Keratinocyte (primary cell): ENCODE measurements around the gene PNCK. TPM values are rescaled to one million over a fixed set of nuclear protein-coding genes. Genes with fewer than 3 reads are reported as not detected.

Experiments
- DNase-seq: peaks from one replicate; pipeline ENCODE4 v3.0.0-alpha.2; 2011; ENCODE audit warnings: low read depth, missing footprints, low spot score
- FAIRE-seq: peaks from 2 replicates; lab custom pipeline; 2011; peaks lifted over from hg19 to GRCh38; lab: Jason Lieb, UNC
- H2AFZ ChIP-seq: 2 replicates; pipeline ENCODE4 v1.6.0; 2012; ENCODE audit warnings: low read length, control low read depth, inconsistent platforms; ENCODE audit not compliant: control insufficient read depth
- H3K27ac ChIP-seq: 2 replicates; pipeline ENCODE4 v1.5.1; 2011; ENCODE audit warnings: low read length; ENCODE audit not compliant: control insufficient read depth, insufficient read depth
- H3K27me3 ChIP-seq: 3 replicates; pipeline ENCODE4 v1.6.0; 2011; ENCODE audit warnings: low read length; ENCODE audit not compliant: control insufficient read depth, insufficient read depth; ENCODE audit errors: extremely low read depth
- H3K36me3 ChIP-seq, 2 experiments: 2 replicates in 1 of 2; 3 replicates in 1 of 2; pipeline ENCODE4 v1.5.1; 2011; ENCODE audit warnings: low read length in 2 of 2, mild to moderate bottlenecking in 1 of 2; ENCODE audit not compliant: control insufficient read depth in 2 of 2, insufficient read depth in 2 of 2; ENCODE audit errors: extremely low read depth in 1 of 2
- H3K4me1 ChIP-seq: 3 replicates; pipeline ENCODE4 v1.5.1; 2011; ENCODE audit warnings: low read length; ENCODE audit not compliant: control insufficient read depth, insufficient read depth; ENCODE audit errors: extremely low read depth
- H3K4me2 ChIP-seq: 3 replicates; pipeline ENCODE4 v1.6.0; 2011; ENCODE audit warnings: low read depth, low read length; ENCODE audit not compliant: control insufficient read depth, insufficient read depth; ENCODE audit errors: extremely low read depth
- H3K4me3 ChIP-seq, 3 experiments: fragments of 200-600 bp in 1 of 3; sonication (generic) in 1 of 3; 2 replicates in 2 of 3; 3 replicates in 1 of 3; pipeline ENCODE4 v1.5.1; 2011 to 2016; ENCODE audit warnings: low read length in 3 of 3, mild to moderate bottlenecking in 3 of 3, control low read depth in 2 of 3, inconsistent platforms in 1 of 3, low read depth in 1 of 3, mixed read lengths in 1 of 3, mixed run types in 1 of 3, moderate library complexity in 1 of 3; ENCODE audit not compliant: control insufficient read depth in 2 of 3, insufficient read depth in 2 of 3; ENCODE audit errors: extremely low read depth in 1 of 3
- H3K79me2 ChIP-seq: 2 replicates; pipeline ENCODE4 v1.6.0; 2012; ENCODE audit warnings: low read length; ENCODE audit not compliant: control insufficient read depth, insufficient read depth
- H3K9ac ChIP-seq: 3 replicates; pipeline ENCODE4 v1.6.0; 2011; ENCODE audit warnings: low read length; ENCODE audit not compliant: control insufficient read depth, insufficient read depth; ENCODE audit errors: extremely low read depth
- H3K9me1 ChIP-seq: 3 replicates; pipeline ENCODE4 v1.6.0; 2011; ENCODE audit warnings: low read length; ENCODE audit not compliant: control insufficient read depth, insufficient read depth; ENCODE audit errors: extremely low read depth
- H3K9me3 ChIP-seq: 2 replicates; pipeline ENCODE4 v1.5.1; 2012; ENCODE audit warnings: low read depth, low read length; ENCODE audit not compliant: control insufficient read depth
- H4K20me1 ChIP-seq: 3 replicates; pipeline ENCODE4 v1.6.0; 2011; ENCODE audit warnings: low read length; ENCODE audit not compliant: control insufficient read depth, insufficient read depth; ENCODE audit errors: extremely low read depth
- EZH2 ChIP-seq: IDR thresholded peaks from one replicate; pipeline ENCODE4 v1.6.1; 2012; ENCODE audit warnings: inconsistent platforms, mild to moderate bottlenecking, low read length, moderate library complexity
- dilution Hi-C: fragments of 300-500 bp; cut with MboI; formaldehyde crosslinking; loops from one replicate; pipeline ENCODE4 v1.7.0; 2020; ENCODE audit warnings: low sequenced_read_pairs; ENCODE audit not compliant: extremely low pct_ligation_motif_present
- polyA plus RNA-seq, 5 experiments: library from polyadenylated mRNA; depleted of rRNA in 3 of 5; stranded (reverse) in 3 of 5; stranded (forward) in 1 of 5; unstranded in 1 of 5; fragments of >200 nt; gene quantifications; 1 replicate in 1 of 5; 2 replicates in 3 of 5; 3 replicates in 1 of 5; pipeline versions ENCODE4 v1.2.1 to v1.2.3, GENCODE V29; 2011 to 2012; ENCODE audit warnings: missing spikeins in 2 of 5, low read depth in 1 of 5, low replicate concordance in 1 of 5
- TF ChIP-seq, protein P1 (sequence below), 3 experiments: IDR thresholded peaks in 1 of 3; conservative IDR thresholded peaks in 1 of 3; optimal IDR thresholded peaks in 1 of 3; 2 replicates in 2 of 3; 3 replicates in 1 of 3; pipeline versions ENCODE3 to v1.5.1; 2011; ENCODE audit warnings: low read length in 3 of 3, mild to moderate bottlenecking in 3 of 3, moderate library complexity in 2 of 3, control low read depth in 1 of 3, inconsistent platforms in 1 of 3; ENCODE audit not compliant: insufficient read depth in 2 of 3; ENCODE audit errors: extremely low read depth in 1 of 3

PNCK gene
- polyA plus RNA-seq, 1 donor (not counting 4 experiments of a cell fraction or from before 2014, with no cell fraction given), result 0.24 TPM

DNA sequence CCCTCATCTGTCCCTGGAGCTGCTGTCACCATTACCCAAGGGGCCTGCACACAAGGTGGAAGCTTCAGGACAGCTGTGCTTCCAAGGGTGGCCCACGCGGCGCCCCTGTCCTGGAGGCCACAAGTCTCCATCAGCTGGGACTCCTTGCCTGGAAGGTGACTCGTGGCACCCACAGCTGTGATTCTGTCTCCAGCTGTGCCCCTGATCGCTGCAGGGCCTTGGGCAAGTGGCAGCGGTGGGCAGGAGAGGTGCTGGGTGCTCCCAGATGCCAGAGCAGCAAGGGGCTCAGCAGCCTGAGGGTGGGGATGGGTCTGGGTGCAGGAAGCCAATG lies 35.6 kb downstream of the PNCK start:
- DNase-seq (no peak), FAIRE-seq (no peak)
- Histone ChIP-seq H3K9ac (no peak overlapping the region), H3K4me3 (no peak overlapping the region), H3K9me1 (no peaks in the 10 kb centered on the region), H3K27me3 (peaks cover 40% of the 10 kb centered on the region), H3K4me1 (peaks cover 3% of the 10 kb centered on the region), H2AFZ (no peak overlapping the region), H4K20me1 (no peaks in the 10 kb centered on the region), H3K36me3 (no peaks in the 10 kb centered on the region), H3K27ac (no peak overlapping the region), H3K9me3 (peaks cover 2% of the 10 kb centered on the region), H3K79me2 (no peaks in the 10 kb centered on the region), H3K4me2 (no peak overlapping the region)
- dilution Hi-C loops, result no loop called here
- TF ChIP-seq, protein P1, sequence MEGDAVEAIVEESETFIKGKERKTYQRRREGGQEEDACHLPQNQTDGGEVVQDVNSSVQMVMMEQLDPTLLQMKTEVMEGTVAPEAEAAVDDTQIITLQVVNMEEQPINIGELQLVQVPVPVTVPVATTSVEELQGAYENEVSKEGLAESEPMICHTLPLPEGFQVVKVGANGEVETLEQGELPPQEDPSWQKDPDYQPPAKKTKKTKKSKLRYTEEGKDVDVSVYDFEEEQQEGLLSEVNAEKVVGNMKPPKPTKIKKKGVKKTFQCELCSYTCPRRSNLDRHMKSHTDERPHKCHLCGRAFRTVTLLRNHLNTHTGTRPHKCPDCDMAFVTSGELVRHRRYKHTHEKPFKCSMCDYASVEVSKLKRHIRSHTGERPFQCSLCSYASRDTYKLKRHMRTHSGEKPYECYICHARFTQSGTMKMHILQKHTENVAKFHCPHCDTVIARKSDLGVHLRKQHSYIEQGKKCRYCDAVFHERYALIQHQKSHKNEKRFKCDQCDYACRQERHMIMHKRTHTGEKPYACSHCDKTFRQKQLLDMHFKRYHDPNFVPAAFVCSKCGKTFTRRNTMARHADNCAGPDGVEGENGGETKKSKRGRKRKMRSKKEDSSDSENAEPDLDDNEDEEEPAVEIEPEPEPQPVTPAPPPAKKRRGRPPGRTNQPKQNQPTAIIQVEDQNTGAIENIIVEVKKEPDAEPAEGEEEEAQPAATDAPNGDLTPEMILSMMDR (optimal IDR thresholded peaks at IDR 0.05 in 1 of 3, IDR thresholded peaks at IDR 0.05 in 1 of 3, conservative IDR thresholded peaks at IDR 0.05 in 1 of 3; ENCODE audit: extremely low read depth in 1 of 3, insufficient read depth in 2 of 3, low read length in 3 of 3), result no peak
- no peak for TF ChIP-seq EZH2

DNA sequence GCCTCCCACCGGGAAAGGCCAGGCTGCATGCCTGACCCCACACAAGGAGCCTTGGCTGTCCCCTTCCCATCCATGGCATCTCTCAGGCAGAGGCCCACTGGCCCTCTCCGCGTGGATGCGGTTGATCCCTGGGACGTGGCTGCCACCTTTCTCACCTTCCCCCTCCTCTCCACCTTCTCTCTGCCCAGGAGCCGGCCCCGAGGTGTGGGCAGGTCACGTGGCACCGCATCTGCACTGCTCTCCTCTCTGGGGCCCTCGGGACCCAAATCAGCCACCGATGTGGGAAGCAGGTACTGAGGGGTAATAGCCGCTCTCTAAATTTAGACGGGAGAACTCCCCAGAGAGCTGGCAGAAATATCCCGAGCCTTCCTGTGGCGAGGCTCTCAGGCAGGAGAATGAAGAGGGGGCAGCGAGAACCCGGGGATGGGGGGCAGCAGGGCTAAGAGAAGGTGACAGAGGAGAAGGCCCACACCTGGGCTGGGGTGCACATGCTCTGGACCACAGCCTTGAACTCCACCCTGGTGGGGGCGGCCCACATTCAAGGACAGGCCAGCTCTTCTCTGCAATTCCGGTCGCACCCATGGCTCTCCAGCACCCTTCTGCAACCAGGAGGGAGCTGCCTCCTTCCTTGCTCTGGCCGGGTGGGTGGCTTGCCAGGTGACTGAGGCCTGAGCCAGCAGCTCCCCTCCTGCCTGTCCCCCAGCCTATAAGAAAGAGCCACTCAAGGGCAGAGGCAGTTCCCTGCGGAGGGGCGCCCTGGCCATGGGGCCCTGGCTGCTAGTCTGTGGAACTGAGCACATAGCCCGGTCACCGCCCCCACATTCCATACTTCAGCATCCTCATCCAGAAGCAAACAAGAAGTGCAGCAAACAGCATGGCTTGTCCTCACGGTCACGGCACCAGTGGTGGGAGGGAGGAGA lies 36.2 kb downstream of the PNCK start:
- H3K4me3 ChIP-seq, result no peak overlapping the region
- H3K9me3 ChIP-seq, result peaks cover 2% of the 10 kb centered on the region
- no peaks in the 10 kb centered on the region for H3K79me2 ChIP-seq
- no peaks in the 10 kb centered on the region for H3K36me3 ChIP-seq
- no peak overlapping the region for H2AFZ ChIP-seq
- H3K4me1 ChIP-seq, result peaks cover 3% of the 10 kb centered on the region
- H3K9me1 ChIP-seq, result no peaks in the 10 kb centered on the region
- dilution Hi-C loops, result no loop called here
- H3K27ac ChIP-seq, result no peak overlapping the region
- H4K20me1 ChIP-seq, result no peaks in the 10 kb centered on the region
- DNase-seq, result no peak
- no peak for FAIRE-seq
- TF ChIP-seq EZH2, result no peak
- TF ChIP-seq, protein P1 (optimal IDR thresholded peaks at IDR 0.05 in 1 of 3, IDR thresholded peaks at IDR 0.05 in 1 of 3, conservative IDR thresholded peaks at IDR 0.05 in 1 of 3; ENCODE audit: extremely low read depth in 1 of 3, insufficient read depth in 2 of 3, low read length in 3 of 3), result no peak
- H3K9ac ChIP-seq, result no peak overlapping the region
- H3K4me2 ChIP-seq, result no peak overlapping the region
- H3K27me3 ChIP-seq, result peaks cover 35% of the 10 kb centered on the region
